Neuronal stem cell (in vitro differentiated cells): ENCODE results near the gene CGB7.
"Not testable (repeated sequence)": the region's sequence is repeated elsewhere in the genome, so short reads cannot be mapped to it uniquely, and the experiment has no call there.

Source experiments
- DNase-seq: peaks from one replicate; pipeline ENCODE4 v3.0.0-alpha.2; 2013; ENCODE audit warnings: low spot score
- H2AFZ ChIP-seq: one replicate; pipeline ENCODE4 v1.6.1; 2013; ENCODE audit warnings: mild to moderate bottlenecking, low read length, inconsistent platforms
- H2AK5ac ChIP-seq: 2 replicates; pipeline ENCODE4 v1.6.1; 2013; ENCODE audit warnings: low read depth, mild to moderate bottlenecking, inconsistent platforms, low read length, moderate library complexity, mixed read lengths
- H2BK120ac ChIP-seq: 2 replicates; pipeline ENCODE4 v1.6.1; 2013; ENCODE audit warnings: low read depth, mild to moderate bottlenecking, inconsistent platforms, low read length, moderate library complexity, mixed read lengths
- H2BK12ac ChIP-seq: one replicate; pipeline ENCODE4 v1.6.1; 2013; ENCODE audit warnings: low read length, inconsistent platforms
- H2BK15ac ChIP-seq: 2 replicates; pipeline ENCODE4 v1.6.1; 2013; ENCODE audit warnings: mild to moderate bottlenecking, low read length, inconsistent platforms, mixed read lengths
- H2BK5ac ChIP-seq: one replicate; pipeline ENCODE4 v1.6.1; 2013; ENCODE audit warnings: inconsistent platforms, mild to moderate bottlenecking, low read length, moderate library complexity
- H3K14ac ChIP-seq: one replicate; pipeline ENCODE4 v1.6.1; 2013; ENCODE audit warnings: low read length, inconsistent platforms
- H3K18ac ChIP-seq: 2 replicates; pipeline ENCODE4 v1.6.1; 2013; ENCODE audit warnings: low read length, inconsistent platforms
- H3K23ac ChIP-seq: 2 replicates; pipeline ENCODE4 v1.6.1; 2013; ENCODE audit warnings: low read depth, mild to moderate bottlenecking, mixed read lengths, low read length, inconsistent platforms; ENCODE audit not compliant: poor library complexity
- H3K27ac ChIP-seq: replicated peaks from 3 replicates; pipeline ENCODE4 v1.5.1; 2013; ENCODE audit warnings: low read length, inconsistent platforms
- H3K27me3 ChIP-seq, 3 experiments: 2 replicates each; pipeline ENCODE4 v1.6.1; 2013; ENCODE audit warnings: low read length in 3 of 3, mild to moderate bottlenecking in 2 of 3, inconsistent platforms in 1 of 3, low read depth in 1 of 3, mixed read lengths in 1 of 3, moderate library complexity in 1 of 3; ENCODE audit not compliant: control insufficient read depth in 3 of 3, insufficient read depth in 3 of 3
- H3K36me3 ChIP-seq, 2 donors: replicated peaks in 1 of 2; 2 replicates each; pipeline ENCODE4 v1.6.1; 2013; ENCODE audit warnings: low read length in 2 of 2; ENCODE audit not compliant: control insufficient read depth in 2 of 2, insufficient read depth in 2 of 2
- H3K4ac ChIP-seq: 2 replicates; pipeline ENCODE4 v1.6.1; 2013; ENCODE audit warnings: inconsistent platforms, mild to moderate bottlenecking, low read length, moderate library complexity
- H3K4me1 ChIP-seq, 2 donors: 1 replicate in 1 of 2; 2 replicates in 1 of 2; pipeline ENCODE4 v1.6.1; 2013; ENCODE audit warnings: low read length in 2 of 2, low read depth in 1 of 2; ENCODE audit not compliant: control insufficient read depth in 2 of 2, insufficient read depth in 1 of 2
- H3K4me2 ChIP-seq: one replicate; pipeline ENCODE4 v1.6.1; 2013; ENCODE audit warnings: mild to moderate bottlenecking, low read length, inconsistent platforms; ENCODE audit not compliant: insufficient read depth, poor library complexity, severe bottlenecking
- H3K4me3 ChIP-seq, 2 donors: 2 replicates each; pipeline ENCODE4 v1.5.1; 2013; ENCODE audit warnings: low read length in 2 of 2, mild to moderate bottlenecking in 2 of 2, inconsistent platforms in 1 of 2, moderate library complexity in 1 of 2
- H3K79me1 ChIP-seq: one replicate; pipeline ENCODE4 v1.6.1; 2013; ENCODE audit warnings: low read depth, mild to moderate bottlenecking, inconsistent platforms, low read length, moderate library complexity
- H3K9ac ChIP-seq: one replicate; pipeline ENCODE4 v1.6.1; 2013; ENCODE audit warnings: mild to moderate bottlenecking, low read depth, low read length, inconsistent platforms; ENCODE audit not compliant: poor library complexity
- H3K9me3 ChIP-seq, 2 donors: replicated peaks in 1 of 2; 2 replicates each; pipeline versions ENCODE3 to v1.6.1; 2013; ENCODE audit warnings: low read length in 2 of 2, mild to moderate bottlenecking in 2 of 2, inconsistent platforms in 1 of 2, low read depth in 1 of 2, mixed read lengths in 1 of 2, moderate library complexity in 1 of 2; ENCODE audit not compliant: control insufficient read depth in 2 of 2, insufficient read depth in 1 of 2
- H4K8ac ChIP-seq: one replicate; pipeline ENCODE4 v1.6.1; 2013; ENCODE audit warnings: low read depth, mild to moderate bottlenecking, inconsistent platforms, low read length, moderate library complexity
- H4K91ac ChIP-seq: one replicate; pipeline ENCODE4 v1.6.1; 2013; ENCODE audit warnings: low read length, low read depth, mild to moderate bottlenecking, inconsistent platforms; ENCODE audit not compliant: poor library complexity
- WGBS, 2 donors: extraction: QIAGEN DNeasy Blood & Tissue Kit; methylation state at CpG; one replicate each; pipeline ENCODE4 v1.1.7; 2013; ENCODE audit warnings: missing lambda C conversion rate in 2 of 2, mixed read lengths in 1 of 2; ENCODE audit not compliant: insufficient read length in 2 of 2, insufficient replicate concordance in 1 of 2; ENCODE audit errors: extremely low coverage in 2 of 2; 5-methylcytosine and 5-hydroxymethylcytosine counted together

CGB7 gene

DNA sequence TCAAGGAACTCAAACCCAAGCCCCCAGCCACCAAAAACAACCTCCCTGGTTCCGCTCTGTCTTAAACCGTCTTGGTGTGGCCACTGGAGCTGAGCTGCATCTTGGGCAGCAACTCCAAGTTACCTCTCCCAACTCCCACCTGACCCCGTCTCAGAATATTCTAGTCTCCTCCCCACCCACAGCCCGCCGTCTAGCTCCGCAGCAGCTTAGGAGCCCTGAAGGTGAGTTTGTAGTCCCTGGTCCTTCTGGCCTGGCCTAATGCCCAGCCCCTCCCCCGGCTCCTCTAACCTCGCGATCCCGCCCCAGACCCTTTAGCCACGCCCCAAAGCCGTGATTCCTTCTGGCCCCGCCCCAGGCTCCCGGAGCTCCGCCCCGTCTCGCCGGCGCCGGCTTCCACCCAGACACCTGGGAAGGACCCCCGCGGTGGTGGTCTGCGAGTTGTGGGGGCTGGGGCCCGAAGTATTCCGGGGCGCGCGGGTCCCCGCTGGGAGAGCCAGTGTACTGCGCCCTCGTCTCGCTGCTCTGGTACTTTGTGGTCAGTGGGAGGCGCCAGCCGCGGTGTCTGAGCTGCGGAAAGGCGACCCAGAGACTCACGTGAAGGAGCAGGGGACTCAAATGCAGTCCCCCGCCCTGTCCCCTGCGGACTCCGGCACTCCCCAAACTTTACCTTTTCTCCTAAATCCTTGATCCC is 38.2 kb downstream of the CGB7 start:
- no peaks in the 10 kb centered on the region for H3K79me1 ChIP-seq
- H2BK5ac ChIP-seq, result no peak overlapping the region
- H4K8ac ChIP-seq, result no peak overlapping the region
- no peak overlapping the region for H3K4ac ChIP-seq
- H3K18ac ChIP-seq, result peak overlapping the region; percentile 57
- H3K4me1 ChIP-seq, result peaks cover 9% of the 10 kb centered on the region in 2 donors
- peak overlapping the region in 1 of 2 donors; percentile 60 for H3K4me3 ChIP-seq
- no peak overlapping the region for H2BK120ac ChIP-seq
- H3K4me2 ChIP-seq, result peak overlapping the region; percentile 31
- H3K36me3 ChIP-seq, result peaks cover 15 to 26% of the 10 kb centered on the region in 2 donors
- no peak overlapping the region for H2AK5ac ChIP-seq
- no peak overlapping the region for H2BK15ac ChIP-seq
- no peak overlapping the region for H2BK12ac ChIP-seq
- H3K14ac ChIP-seq, result no peak overlapping the region
- no peak for DNase-seq
- H3K27ac ChIP-seq, result no peak overlapping the region
- no CpG with 5 or more reads among the region's 41 CpGs for WGBS, 2 donors
- H4K91ac ChIP-seq, result no peak overlapping the region
- no peak overlapping the region for H3K23ac ChIP-seq
- no peak overlapping the region for H2AFZ ChIP-seq
- peaks cover 0 to 25% (median 0%) of the 10 kb centered on the region in 3 experiments for H3K27me3 ChIP-seq
- no peaks in the 10 kb centered on the region for H3K9me3 ChIP-seq
- no peak overlapping the region for H3K9ac ChIP-seq

DNA sequence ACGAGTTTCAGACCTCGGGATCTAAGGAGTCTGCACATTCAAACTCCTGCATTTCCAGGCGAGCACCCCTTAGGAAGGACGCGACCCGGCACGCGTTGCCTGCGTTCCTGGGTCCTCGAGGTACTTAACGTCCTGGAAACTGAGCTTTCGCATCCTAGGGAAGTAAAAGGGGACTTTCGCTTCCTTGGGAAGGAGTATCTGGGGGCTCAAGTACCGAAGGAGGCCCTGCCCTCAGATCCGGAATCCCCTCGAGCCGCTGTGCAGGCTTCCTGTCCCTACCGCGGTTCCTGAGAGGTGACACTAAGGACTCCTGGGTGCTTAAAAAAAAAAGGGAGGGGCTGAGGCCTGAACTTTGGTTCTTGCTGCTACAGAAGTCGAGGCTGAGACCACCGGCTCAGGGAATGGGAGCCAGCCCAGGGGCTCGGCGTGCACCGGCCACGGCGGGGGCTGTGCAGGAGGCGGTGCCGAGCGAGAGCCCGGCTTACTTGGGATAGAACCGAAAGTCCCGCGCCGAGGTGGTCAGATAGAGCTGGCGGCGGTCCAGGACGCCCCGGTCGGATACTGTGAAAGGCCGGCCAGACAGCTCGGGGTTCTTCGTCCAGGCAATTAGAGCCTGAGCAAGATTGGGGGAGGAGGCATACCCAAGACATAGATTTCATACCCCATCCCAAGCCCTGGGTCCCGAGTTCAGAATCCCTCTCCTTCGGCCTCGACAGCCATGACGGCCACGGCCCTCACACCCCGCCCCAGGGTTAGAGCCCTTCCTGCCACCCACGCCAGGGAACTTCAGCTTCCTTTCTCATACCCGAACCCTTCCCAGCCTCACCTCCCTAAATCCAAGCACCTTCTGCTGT is 38.9 kb downstream of the CGB7 start:
- not testable (repeated sequence) for H4K91ac ChIP-seq, H3K4ac ChIP-seq, H3K23ac ChIP-seq, H2AFZ ChIP-seq, H3K27ac ChIP-seq, H2BK120ac ChIP-seq, H3K9ac ChIP-seq, H3K79me1 ChIP-seq, H2BK12ac ChIP-seq, H3K9me3 ChIP-seq, H3K14ac ChIP-seq, H3K4me1 ChIP-seq, DNase-seq, H2BK15ac ChIP-seq, H4K8ac ChIP-seq, H3K4me3 ChIP-seq
- Histone ChIP-seq H2BK5ac (peak overlapping the region; percentile 75), H2AK5ac (peak overlapping the region; percentile 37), H3K4me2 (peak overlapping the region; percentile 23), H3K27me3 (peaks cover 0 to 25% (median 0%) of the 10 kb centered on the region in 3 experiments), H3K36me3 (peaks cover 15 to 33% of the 10 kb centered on the region in 2 donors), H3K18ac (peak overlapping the region; percentile 15)
- WGBS, 2 donors, result no CpG with 5 or more reads among the region's 50 CpGs

DNA sequence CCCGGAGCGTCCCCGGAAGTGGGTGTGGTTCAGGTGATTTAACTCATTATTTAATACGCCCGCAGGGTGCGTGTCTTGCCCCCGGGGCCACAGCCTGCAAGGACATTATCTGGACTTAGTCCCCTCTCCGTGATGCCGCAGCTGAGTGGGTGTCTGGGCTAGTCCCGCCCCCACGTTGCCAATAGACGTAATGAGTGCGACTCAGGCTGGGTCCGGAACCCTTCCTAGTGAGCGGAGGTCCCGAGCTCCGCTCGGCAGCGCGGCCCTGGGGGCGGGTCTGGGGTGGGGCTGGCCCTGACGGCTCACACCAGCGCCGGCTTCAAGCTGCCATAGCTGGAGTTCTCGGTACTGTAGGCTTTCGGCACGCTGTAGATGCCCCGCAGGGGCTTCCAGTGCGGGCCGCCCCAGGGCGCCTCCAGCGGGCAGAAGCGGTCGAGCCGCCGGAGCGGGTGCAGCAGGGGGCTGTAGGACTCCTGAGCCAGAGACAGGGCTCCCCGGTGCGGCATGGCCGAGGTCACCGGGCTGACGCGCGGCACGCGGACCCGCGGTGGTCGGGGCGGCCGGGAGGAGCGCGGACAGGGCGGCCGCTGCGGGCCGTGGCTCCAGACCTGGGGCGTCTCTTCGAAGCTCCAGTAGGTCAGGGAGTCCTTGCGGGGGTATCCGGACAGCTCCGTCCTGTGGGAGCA is 39.7 kb downstream of the CGB7 start:
- Histone ChIP-seq H3K4me3 (peak overlapping the region in 1 of 2 donors; percentile 72), H3K27ac (no peak overlapping the region), H3K14ac (peak overlapping the region; percentile 71), H2BK120ac (no peak overlapping the region), H2AFZ (no peak overlapping the region), H4K8ac (no peak overlapping the region), H3K23ac (peak overlapping the region; percentile 91), H2BK12ac (no peak overlapping the region), H4K91ac (no peak overlapping the region), H3K79me1 (no peaks in the 10 kb centered on the region), H3K4ac (no peak overlapping the region), H3K4me1 (peaks cover 9% of the 10 kb centered on the region in 2 donors), H2BK5ac (peak overlapping the region; percentile 75), H3K27me3 (peaks cover 0 to 25% (median 0%) of the 10 kb centered on the region in 3 experiments), H3K18ac (peak overlapping the region; percentile 15), H2AK5ac (peak overlapping the region; percentile 37), H3K9me3 (no peaks in the 10 kb centered on the region), H3K36me3 (peaks cover 15 to 39% of the 10 kb centered on the region in 2 donors), H2BK15ac (no peak overlapping the region), H3K4me2 (peak overlapping the region; percentile 57), H3K9ac (peak overlapping the region; percentile 24)
- no CpG with 5 or more reads among the region's 62 CpGs for WGBS, 2 donors
- DNase-seq, result no peak
